H9 (cell line): ENCODE measurements around the gene LPCAT1. TPM values are rescaled to one million over a fixed set of nuclear protein-coding genes. Genes with fewer than 3 reads are reported as not detected.

ENCODE experiments used
- DNase-seq: peaks from one replicate; pipeline ENCODE4 v3.0.0-alpha.2; 2017
- H2AFZ ChIP-seq: one replicate; pipeline ENCODE4 v1.6.1; 2013; ENCODE audit warnings: mild to moderate bottlenecking, low read length, control low read depth, moderate library complexity
- H2AK5ac ChIP-seq: 2 replicates; pipeline ENCODE4 v1.6.1; 2013; ENCODE audit warnings: low read length, control low read depth, mixed read lengths; ENCODE audit not compliant: insufficient read length
- H2BK120ac ChIP-seq: one replicate; pipeline ENCODE4 v1.6.1; 2013; ENCODE audit warnings: low read depth, mild to moderate bottlenecking, low read length, control low read depth, inconsistent platforms; ENCODE audit not compliant: poor library complexity, severe bottlenecking
- H2BK12ac ChIP-seq: 2 replicates; pipeline ENCODE4 v1.6.1; 2013; ENCODE audit warnings: low read length, control low read depth, mixed read lengths, low read depth; ENCODE audit not compliant: insufficient read length
- H2BK15ac ChIP-seq: 2 replicates; pipeline ENCODE4 v1.6.1; 2013; ENCODE audit warnings: low read depth, low read length, control low read depth
- H2BK20ac ChIP-seq: one replicate; pipeline ENCODE4 v1.6.1; 2013; ENCODE audit warnings: low read depth, mild to moderate bottlenecking, low read length, control low read depth, inconsistent platforms; ENCODE audit not compliant: poor library complexity, severe bottlenecking
- H2BK5ac ChIP-seq: 2 replicates; pipeline ENCODE4 v1.6.1; 2013; ENCODE audit warnings: low read length, control low read depth, mixed read lengths; ENCODE audit not compliant: insufficient read length
- H3K14ac ChIP-seq: 2 replicates; pipeline ENCODE4 v1.6.1; 2013; ENCODE audit warnings: low read length, control low read depth; ENCODE audit not compliant: insufficient read depth
- H3K18ac ChIP-seq: 2 replicates; pipeline ENCODE4 v1.6.1; 2013; ENCODE audit warnings: low read depth, mild to moderate bottlenecking, mixed read lengths, low read length, control low read depth; ENCODE audit not compliant: insufficient read length
- H3K23ac ChIP-seq: 2 replicates; pipeline ENCODE4 v1.6.1; 2013; ENCODE audit warnings: low read length, control low read depth, mixed read lengths, low read depth; ENCODE audit not compliant: insufficient read length
- H3K23me2 ChIP-seq: 2 replicates; pipeline ENCODE4 v1.6.1; 2013; ENCODE audit warnings: low read depth, mild to moderate bottlenecking, mixed read lengths, low read length, control low read depth; ENCODE audit not compliant: insufficient read length, poor library complexity, severe bottlenecking
- H3K27ac ChIP-seq: 2 replicates; pipeline ENCODE4 v1.5.1; 2013; ENCODE audit warnings: low read length, control low read depth, mixed read lengths, low read depth; ENCODE audit not compliant: insufficient read length
- H3K27me3 ChIP-seq: 2 replicates; pipeline ENCODE4 v1.6.1; 2013; ENCODE audit warnings: low read length, control low read depth, inconsistent platforms; ENCODE audit not compliant: insufficient read depth
- H3K4ac ChIP-seq: 2 replicates; pipeline ENCODE4 v1.6.1; 2013; ENCODE audit warnings: low read depth, mild to moderate bottlenecking, control low read depth, inconsistent platforms, low read length, moderate library complexity
- H3K4me1 ChIP-seq: 2 replicates; pipeline ENCODE4 v1.6.1; 2013; ENCODE audit warnings: low read length, control low read depth, inconsistent platforms; ENCODE audit not compliant: insufficient read depth
- H3K4me2 ChIP-seq: 2 replicates; pipeline ENCODE4 v1.6.1; 2013; ENCODE audit warnings: low read length, control low read depth, mixed read lengths; ENCODE audit not compliant: insufficient read length, insufficient read depth
- H3K56ac ChIP-seq: 2 replicates; pipeline ENCODE4 v1.6.1; 2013; ENCODE audit warnings: low read depth, mild to moderate bottlenecking, mixed read lengths, low read length, control low read depth; ENCODE audit not compliant: insufficient read length
- H3K79me1 ChIP-seq: 2 replicates; pipeline ENCODE4 v1.6.1; 2013; ENCODE audit warnings: low read depth, mild to moderate bottlenecking, moderate library complexity, low read length, control low read depth, inconsistent platforms; ENCODE audit not compliant: insufficient read depth, poor library complexity, severe bottlenecking
- H3K79me2 ChIP-seq: 2 replicates; pipeline ENCODE4 v1.6.1; 2013; ENCODE audit warnings: low read length, control low read depth, inconsistent platforms; ENCODE audit not compliant: insufficient read depth
- H3K9ac ChIP-seq: 2 replicates; pipeline ENCODE4 v1.6.1; 2013; ENCODE audit warnings: low read length, control low read depth, mixed read lengths; ENCODE audit not compliant: insufficient read length; ENCODE audit errors: extremely low read depth
- H3K9me3 ChIP-seq: one replicate; pipeline ENCODE4 v1.6.1; 2013; ENCODE audit warnings: low read depth, low read length, inconsistent platforms; ENCODE audit not compliant: control insufficient read depth
- H3T11ph ChIP-seq: one replicate; pipeline ENCODE4 v1.6.1; 2013; ENCODE audit warnings: mild to moderate bottlenecking, low read length, control low read depth, inconsistent platforms
- H4K20me1 ChIP-seq: one replicate; pipeline ENCODE4 v1.6.1; 2013; ENCODE audit not compliant: control insufficient read depth, insufficient read length, insufficient read depth
- H4K5ac ChIP-seq: 2 replicates; pipeline ENCODE4 v1.6.1; 2013; ENCODE audit warnings: low read depth, mild to moderate bottlenecking, mixed read lengths, low read length, control low read depth; ENCODE audit not compliant: insufficient read length
- H4K8ac ChIP-seq: replicated peaks from 2 replicates; pipeline ENCODE4 v1.6.1; 2013; ENCODE audit warnings: low read length, control low read depth, mixed read lengths, low read depth; ENCODE audit not compliant: insufficient read length
- H4K91ac ChIP-seq: 2 replicates; pipeline ENCODE4 v1.6.1; 2013; ENCODE audit warnings: low read depth, mild to moderate bottlenecking, moderate library complexity, mixed read lengths, low read length, control low read depth; ENCODE audit not compliant: insufficient read length
- H3K27ac Mint-ChIP-seq, 3 experiments: 2 replicates in 2 of 3; 3 replicates in 1 of 3; pipeline ENCODE4 v1.8.0; 2020 to 2021; ENCODE audit warnings: mixed read lengths in 3 of 3, mild to moderate bottlenecking in 1 of 3, moderate library complexity in 1 of 3
- H3K27me3 Mint-ChIP-seq: 2 replicates; pipeline ENCODE4 v1.8.0; 2021; ENCODE audit warnings: low read depth, mild to moderate bottlenecking, moderate library complexity, mixed read lengths
- H3K36me3 Mint-ChIP-seq, 3 experiments: 2 replicates in 2 of 3; 3 replicates in 1 of 3; pipeline ENCODE4 v1.8.0; 2020 to 2021; ENCODE audit warnings: low read depth in 3 of 3, mixed read lengths in 3 of 3; ENCODE audit not compliant: insufficient read depth in 1 of 3
- H3K4me1 Mint-ChIP-seq, 2 experiments: 2 replicates each; pipeline ENCODE4 v1.8.0; 2020; ENCODE audit warnings: mixed read lengths in 2 of 2
- H3K4me3 Mint-ChIP-seq, 2 experiments: 2 replicates in 1 of 2; 3 replicates in 1 of 2; pipeline ENCODE4 v1.8.0; 2020 to 2021; ENCODE audit warnings: mild to moderate bottlenecking in 2 of 2, mixed read lengths in 2 of 2, moderate library complexity in 1 of 2
- H3K9me3 Mint-ChIP-seq, 2 experiments: 2 replicates in 1 of 2; 3 replicates in 1 of 2; pipeline ENCODE4 v1.8.0; 2020; ENCODE audit warnings: mild to moderate bottlenecking in 2 of 2, mixed read lengths in 2 of 2, moderate library complexity in 1 of 2
- CTCF ChIP-seq: fragments of 200-600 bp; sonication (generic); conservative IDR thresholded peaks from 3 replicates; pipeline ENCODE4 v1.8.0; 2021; ENCODE audit warnings: antibody characterized with exemption, mild to moderate bottlenecking
- WGBS: extraction: QIAGEN DNeasy Blood & Tissue Kit; methylation state at CpG from one replicate; pipeline ENCODE4 v1.1.7; 2013; ENCODE audit warnings: missing lambda C conversion rate, low lambda C conversion rate, mixed read lengths; ENCODE audit not compliant: insufficient read length; ENCODE audit errors: extremely low coverage; 5-methylcytosine and 5-hydroxymethylcytosine counted together
- total RNA-seq: library from RNA; stranded (reverse); gene quantifications from 2 replicates; pipeline ENCODE4 v1.2.1, GENCODE V29; 2021

The LPCAT1 gene
- total RNA-seq, 1 experiment from 2014 or later: 231 TPM

DNA sequence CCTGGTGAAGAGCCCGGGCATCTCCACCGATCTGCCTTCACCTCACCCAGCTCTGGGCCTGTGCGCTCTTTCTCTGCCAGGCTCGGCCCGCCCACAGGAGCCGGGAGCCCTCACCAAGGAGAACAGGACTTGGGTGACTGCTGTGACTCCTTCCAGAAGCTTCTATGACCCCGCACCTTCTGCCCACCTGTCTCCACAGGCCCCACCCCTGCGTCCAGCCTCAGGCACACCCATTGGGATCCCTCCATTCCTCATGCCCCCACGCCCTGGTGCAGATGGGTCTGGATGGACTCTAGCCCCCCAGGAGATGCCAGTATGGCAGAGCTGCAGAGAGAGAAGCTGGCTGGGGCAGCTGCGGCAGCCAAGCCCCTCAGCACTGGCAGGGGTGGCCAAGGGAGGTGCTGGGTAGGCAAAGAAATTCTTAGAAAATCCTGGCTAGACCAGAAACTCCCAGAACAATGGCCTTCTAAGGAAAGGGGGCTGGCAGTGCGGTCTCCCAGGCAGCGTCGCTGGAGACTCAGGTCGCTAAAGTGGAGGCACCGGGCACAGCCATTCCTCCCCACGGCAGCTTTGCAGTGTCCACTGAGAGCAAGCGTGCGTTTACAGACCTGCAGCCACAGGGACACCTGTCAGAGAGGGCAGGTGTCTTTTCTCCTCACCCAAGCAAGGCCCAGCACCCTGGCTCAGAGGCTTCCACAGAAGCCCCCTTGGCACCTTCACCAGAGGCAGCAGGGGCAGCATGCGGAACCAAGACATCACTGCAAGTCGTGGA lies 17.3 kb downstream of the LPCAT1 start:
- Histone ChIP-seq H3K18ac (no peak overlapping the region), H2AFZ (no peak overlapping the region), H3K27ac (no peak overlapping the region), H3K4me1 (peaks cover 5% of the 10 kb centered on the region; the same call in 1 of the 2 replicates), H3K56ac (no peak overlapping the region), H3K14ac (no peak overlapping the region; the same call in 1 of the 2 replicates), H4K91ac (no peak overlapping the region), H3K23me2 (no peaks in the 10 kb centered on the region), H2BK12ac (no peak overlapping the region), H2BK120ac (no peak overlapping the region), H3K27me3 (no peaks in the 10 kb centered on the region), H4K8ac (no peak overlapping the region), H3K4ac (no peak overlapping the region), H3K23ac (no peak overlapping the region), H3T11ph (no peak overlapping the region), H2BK5ac (no peak overlapping the region), H4K20me1 (peaks cover 5% of the 10 kb centered on the region), H2BK20ac (no peak overlapping the region), H2BK15ac (no peak overlapping the region), H2AK5ac (no peak overlapping the region), H3K9me3 (no peaks in the 10 kb centered on the region), H4K5ac (no peak overlapping the region), H3K4me2 (no peak overlapping the region), H3K9ac (no peak overlapping the region), H3K79me1 (peaks cover 5% of the 10 kb centered on the region), H3K79me2 (peaks cover 71% of the 10 kb centered on the region; the same call in 1 of the 2 replicates)
- Mint-ChIP-seq H3K4me1 (peaks cover 61 to 65% of the 10 kb centered on the region in 2 experiments), H3K27me3 (no peaks in the 10 kb centered on the region), H3K36me3 (peaks cover 17 to 44% (median 41%) of the 10 kb centered on the region in 3 experiments; a peak in 6 of 7 replicates), H3K9me3 (no peaks in the 10 kb centered on the region; a peak in 1 of 5 replicates), H3K4me3 (no peak overlapping the region), H3K27ac (peak overlapping the region; percentile 88 to 95 (median 91); a peak in 5 of 7 replicates)
- WGBS: no CpG with 5 or more reads among the region's 20 CpGs
- DNase-seq: no peak
- no peak for TF ChIP-seq CTCF
